Measurements from ENCODE around the gene NEMP1. TPM values are rescaled to one million over a fixed set of nuclear protein-coding genes. Genes with fewer than 3 reads are reported as not detected.
A peak's percentile ranks its signal among the peaks of the same experiment; 100 is the strongest.

Gene NEMP1
- total and polyA plus RNA-seq, 2 of the 13 experiments (the other 11 are each of a cell fraction or from before 2014, with no cell fraction given): 11.4 to 12.9 TPM

DNA sequence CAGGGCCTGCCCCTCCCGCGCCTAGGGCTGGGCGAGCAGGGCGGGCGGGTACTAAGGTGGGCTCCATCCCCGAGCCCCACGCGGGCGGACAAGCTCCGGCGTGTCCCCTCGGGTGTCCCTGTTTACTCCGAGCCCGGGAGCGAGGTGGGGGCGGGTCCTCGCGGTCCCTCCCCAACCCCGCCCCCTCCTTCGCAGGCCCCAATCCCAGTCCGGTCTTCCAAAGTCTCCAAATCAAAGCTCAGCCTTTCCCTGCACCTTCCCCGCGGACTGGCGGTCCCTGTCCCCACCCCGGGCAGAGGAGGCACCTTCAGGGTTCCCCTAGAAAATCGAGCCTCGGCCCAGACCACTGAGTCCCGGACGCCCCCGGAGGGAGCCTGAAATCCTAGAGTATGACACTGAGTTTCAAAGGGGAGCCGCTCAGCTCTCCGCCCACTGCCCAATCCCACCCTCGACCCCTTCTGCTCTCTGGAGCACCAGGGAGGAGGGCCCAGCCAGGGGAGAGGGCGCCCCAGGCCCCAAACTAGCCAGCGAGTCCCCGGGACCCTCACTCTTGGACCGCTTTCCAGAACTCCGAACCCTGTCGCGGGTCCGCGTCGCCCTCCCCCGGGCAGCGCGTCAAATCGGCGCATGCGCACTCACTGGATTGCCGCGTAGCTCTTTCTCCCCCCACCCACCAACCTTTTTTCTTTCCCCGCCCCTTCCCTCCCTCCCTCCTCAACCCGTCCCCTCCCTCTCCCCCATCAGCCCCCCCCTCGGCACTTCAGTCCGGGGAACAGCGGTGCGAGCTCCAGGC lies 49.3 kb upstream of the NEMP1 start, which contains the start of gene LRP1 (continued):
- TF ChIP-seq ZNF414 (CRISPR knock-in tag; IDR thresholded peaks at IDR 0.05) (no peak; the same call in 1 of the 2 replicates), DNMT3B (CRISPR knock-in tag; conservative IDR thresholded peaks at IDR 0.05) (no peak), FOXA3 (CRISPR knock-in tag; IDR thresholded peaks at IDR 0.05) (peak; percentile 34), ZNF639 (CRISPR knock-in tag; conservative IDR thresholded peaks at IDR 0.05) (no peak), RARG (CRISPR knock-in tag; IDR thresholded peaks at IDR 0.05; ENCODE audit: low read depth) (no peak), ZNF180 (CRISPR knock-in tag; IDR thresholded peaks at IDR 0.05; ENCODE audit: borderline replicate concordance, low read depth) (no peak), ZNF280B (CRISPR knock-in tag; IDR thresholded peaks at IDR 0.05; ENCODE audit: borderline replicate concordance) (peak; percentile 69; the same call in 1 of the 2 replicates), THAP11 (CRISPR knock-in tag; IDR thresholded peaks at IDR 0.05) (peak; percentile 11), ZNF24 (IDR thresholded peaks at IDR 0.05) (no peak), ISX (CRISPR knock-in tag; conservative IDR thresholded peaks at IDR 0.05) (no peak), RFXANK (CRISPR knock-in tag; IDR thresholded peaks at IDR 0.05) (no peak), ATF7-NPFF (CRISPR knock-in tag; IDR thresholded peaks at IDR 0.05; ENCODE audit: low read depth) (peak; percentile 72; the same call in 1 of the 2 replicates), ARHGAP35 (CRISPR knock-in tag; IDR thresholded peaks at IDR 0.05; ENCODE audit: borderline replicate concordance) (no peak), ZNF562 (CRISPR knock-in tag; IDR thresholded peaks at IDR 0.05; ENCODE audit: borderline replicate concordance) (no peak), ZNF383 (CRISPR knock-in tag; IDR thresholded peaks at IDR 0.05; ENCODE audit: borderline replicate concordance) (no peak), MYC (CRISPR knock-in tag; IDR thresholded peaks at IDR 0.05; ENCODE audit: borderline replicate concordance) (peak; percentile 79), ZNF749 (CRISPR knock-in tag; IDR thresholded peaks at IDR 0.05; ENCODE audit: borderline replicate concordance) (0 out of 2 replicates have a peak, but pooled peaks have one; percentile 36)
- TF ChIP-seq, protein P1, sequence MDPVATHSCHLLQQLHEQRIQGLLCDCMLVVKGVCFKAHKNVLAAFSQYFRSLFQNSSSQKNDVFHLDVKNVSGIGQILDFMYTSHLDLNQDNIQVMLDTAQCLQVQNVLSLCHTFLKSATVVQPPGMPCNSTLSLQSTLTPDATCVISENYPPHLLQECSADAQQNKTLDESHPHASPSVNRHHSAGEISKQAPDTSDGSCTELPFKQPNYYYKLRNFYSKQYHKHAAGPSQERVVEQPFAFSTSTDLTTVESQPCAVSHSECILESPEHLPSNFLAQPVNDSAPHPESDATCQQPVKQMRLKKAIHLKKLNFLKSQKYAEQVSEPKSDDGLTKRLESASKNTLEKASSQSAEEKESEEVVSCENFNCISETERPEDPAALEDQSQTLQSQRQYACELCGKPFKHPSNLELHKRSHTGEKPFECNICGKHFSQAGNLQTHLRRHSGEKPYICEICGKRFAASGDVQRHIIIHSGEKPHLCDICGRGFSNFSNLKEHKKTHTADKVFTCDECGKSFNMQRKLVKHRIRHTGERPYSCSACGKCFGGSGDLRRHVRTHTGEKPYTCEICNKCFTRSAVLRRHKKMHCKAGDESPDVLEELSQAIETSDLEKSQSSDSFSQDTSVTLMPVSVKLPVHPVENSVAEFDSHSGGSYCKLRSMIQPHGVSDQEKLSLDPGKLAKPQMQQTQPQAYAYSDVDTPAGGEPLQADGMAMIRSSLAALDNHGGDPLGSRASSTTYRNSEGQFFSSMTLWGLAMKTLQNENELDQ (CRISPR knock-in tag; IDR thresholded peaks at IDR 0.05; ENCODE audit: borderline replicate concordance): no peak
- TF ChIP-seq, protein P2, sequence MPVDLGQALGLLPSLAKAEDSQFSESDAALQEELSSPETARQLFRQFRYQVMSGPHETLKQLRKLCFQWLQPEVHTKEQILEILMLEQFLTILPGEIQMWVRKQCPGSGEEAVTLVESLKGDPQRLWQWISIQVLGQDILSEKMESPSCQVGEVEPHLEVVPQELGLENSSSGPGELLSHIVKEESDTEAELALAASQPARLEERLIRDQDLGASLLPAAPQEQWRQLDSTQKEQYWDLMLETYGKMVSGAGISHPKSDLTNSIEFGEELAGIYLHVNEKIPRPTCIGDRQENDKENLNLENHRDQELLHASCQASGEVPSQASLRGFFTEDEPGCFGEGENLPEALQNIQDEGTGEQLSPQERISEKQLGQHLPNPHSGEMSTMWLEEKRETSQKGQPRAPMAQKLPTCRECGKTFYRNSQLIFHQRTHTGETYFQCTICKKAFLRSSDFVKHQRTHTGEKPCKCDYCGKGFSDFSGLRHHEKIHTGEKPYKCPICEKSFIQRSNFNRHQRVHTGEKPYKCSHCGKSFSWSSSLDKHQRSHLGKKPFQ (CRISPR knock-in tag; IDR thresholded peaks at IDR 0.05; ENCODE audit: insufficient replicate concordance): no peak
- TF ChIP-seq, protein P3, sequence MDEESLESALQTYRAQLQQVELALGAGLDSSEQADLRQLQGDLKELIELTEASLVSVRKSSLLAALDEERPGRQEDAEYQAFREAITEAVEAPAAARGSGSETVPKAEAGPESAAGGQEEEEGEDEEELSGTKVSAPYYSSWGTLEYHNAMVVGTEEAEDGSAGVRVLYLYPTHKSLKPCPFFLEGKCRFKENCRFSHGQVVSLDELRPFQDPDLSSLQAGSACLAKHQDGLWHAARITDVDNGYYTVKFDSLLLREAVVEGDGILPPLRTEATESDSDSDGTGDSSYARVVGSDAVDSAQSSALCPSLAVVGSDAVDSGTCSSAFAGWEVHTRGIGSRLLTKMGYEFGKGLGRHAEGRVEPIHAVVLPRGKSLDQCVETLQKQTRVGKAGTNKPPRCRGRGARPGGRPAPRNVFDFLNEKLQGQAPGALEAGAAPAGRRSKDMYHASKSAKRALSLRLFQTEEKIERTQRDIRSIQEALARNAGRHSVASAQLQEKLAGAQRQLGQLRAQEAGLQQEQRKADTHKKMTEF (CRISPR knock-in tag; IDR thresholded peaks at IDR 0.05): peak; percentile 76

Measured in HepG2 (cell line).